Measurements from ENCODE around the gene ST6GAL1. TPM values are rescaled to one million over a fixed set of nuclear protein-coding genes. Genes with fewer than 3 reads are reported as not detected.
"Not testable (repeated sequence)": the region's sequence is repeated elsewhere in the genome, so short reads cannot be mapped to it uniquely, and the experiment has no call there.

Gene ST6GAL1
- total and polyA plus RNA-seq, 8 donors: 3.8 to 31.0 (median 13.5) TPM

DNA sequence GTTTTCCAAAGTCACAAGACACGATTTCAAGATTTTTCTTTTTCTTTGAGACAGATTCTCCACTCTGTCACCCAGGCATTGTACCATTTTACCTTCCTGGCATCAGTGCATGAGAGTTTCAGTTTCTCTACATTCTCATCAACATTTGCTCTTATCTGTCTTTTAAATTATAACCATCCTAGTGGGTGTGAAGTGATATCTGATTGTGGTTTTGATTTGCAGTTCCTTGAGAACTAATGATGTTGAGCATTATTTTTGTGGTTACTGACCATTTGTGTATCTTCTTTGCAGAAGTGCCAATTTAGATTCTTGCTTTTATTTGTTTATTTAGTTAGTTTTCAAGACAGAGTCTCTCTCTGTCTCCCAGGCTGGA, 46.7 kb upstream of the ST6GAL1 start:
- Histone ChIP-seq H3K27me3 (no peaks in the 10 kb centered on the region), H3K9me3 (no peaks in the 10 kb centered on the region), H3K4me3 (no peak overlapping the region), H3K36me3 (no peaks in the 10 kb centered on the region), H3K27ac (no peak overlapping the region), H3K4me1 (no peaks in the 10 kb centered on the region)
- 77 to 89% (median 82%) methylated on average over 1 of the region's 1 CpG for WGBS, 5 donors
- DNase-seq: no peak
- intact Hi-C loops (cut with DNase I; ENCODE audit: low total_unique reads): no loop called here
- no peak for TF ChIP-seq EP300 (IDR thresholded peaks at IDR 0.05)
- no peak for TF ChIP-seq POLR2AphosphoS5 (IDR thresholded peaks at IDR 0.05)
- TF ChIP-seq POLR2A (IDR thresholded peaks at IDR 0.05): no peak
- TF ChIP-seq, protein P1, sequence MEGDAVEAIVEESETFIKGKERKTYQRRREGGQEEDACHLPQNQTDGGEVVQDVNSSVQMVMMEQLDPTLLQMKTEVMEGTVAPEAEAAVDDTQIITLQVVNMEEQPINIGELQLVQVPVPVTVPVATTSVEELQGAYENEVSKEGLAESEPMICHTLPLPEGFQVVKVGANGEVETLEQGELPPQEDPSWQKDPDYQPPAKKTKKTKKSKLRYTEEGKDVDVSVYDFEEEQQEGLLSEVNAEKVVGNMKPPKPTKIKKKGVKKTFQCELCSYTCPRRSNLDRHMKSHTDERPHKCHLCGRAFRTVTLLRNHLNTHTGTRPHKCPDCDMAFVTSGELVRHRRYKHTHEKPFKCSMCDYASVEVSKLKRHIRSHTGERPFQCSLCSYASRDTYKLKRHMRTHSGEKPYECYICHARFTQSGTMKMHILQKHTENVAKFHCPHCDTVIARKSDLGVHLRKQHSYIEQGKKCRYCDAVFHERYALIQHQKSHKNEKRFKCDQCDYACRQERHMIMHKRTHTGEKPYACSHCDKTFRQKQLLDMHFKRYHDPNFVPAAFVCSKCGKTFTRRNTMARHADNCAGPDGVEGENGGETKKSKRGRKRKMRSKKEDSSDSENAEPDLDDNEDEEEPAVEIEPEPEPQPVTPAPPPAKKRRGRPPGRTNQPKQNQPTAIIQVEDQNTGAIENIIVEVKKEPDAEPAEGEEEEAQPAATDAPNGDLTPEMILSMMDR (IDR thresholded peaks at IDR 0.05): no peak

DNA sequence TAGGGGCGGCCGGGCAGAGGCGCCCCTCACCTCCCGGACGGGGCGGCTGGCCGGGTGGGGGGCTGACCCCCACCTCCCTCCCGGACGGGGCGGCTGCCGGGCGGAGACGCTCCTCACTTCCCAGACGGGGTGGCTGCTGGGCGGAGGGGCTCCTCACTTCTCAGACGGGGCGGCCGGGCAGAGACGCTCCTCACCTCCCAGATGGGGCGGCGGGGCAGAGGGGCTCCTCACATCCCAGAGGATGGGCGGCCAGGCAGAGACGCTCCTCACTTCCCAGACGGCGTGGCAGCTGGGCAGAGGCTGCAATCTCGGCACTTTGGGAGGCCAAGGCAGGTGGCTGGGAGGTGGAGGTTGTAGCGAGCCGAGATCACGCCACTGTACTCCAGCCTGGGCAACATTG, 45.5 kb upstream of the ST6GAL1 start:
- H3K36me3 ChIP-seq; H3K9me3 ChIP-seq; DNase-seq; H3K4me1 ChIP-seq; intact Hi-C loops (cut with DNase I; ENCODE audit: low total_unique reads); H3K27me3 ChIP-seq; H3K4me3 ChIP-seq; H3K27ac ChIP-seq: not testable (repeated sequence)
- WGBS, 5 donors: 94 to 100% (median 98%) methylated on average over 7 to 29 of the region's 29 CpGs

DNA sequence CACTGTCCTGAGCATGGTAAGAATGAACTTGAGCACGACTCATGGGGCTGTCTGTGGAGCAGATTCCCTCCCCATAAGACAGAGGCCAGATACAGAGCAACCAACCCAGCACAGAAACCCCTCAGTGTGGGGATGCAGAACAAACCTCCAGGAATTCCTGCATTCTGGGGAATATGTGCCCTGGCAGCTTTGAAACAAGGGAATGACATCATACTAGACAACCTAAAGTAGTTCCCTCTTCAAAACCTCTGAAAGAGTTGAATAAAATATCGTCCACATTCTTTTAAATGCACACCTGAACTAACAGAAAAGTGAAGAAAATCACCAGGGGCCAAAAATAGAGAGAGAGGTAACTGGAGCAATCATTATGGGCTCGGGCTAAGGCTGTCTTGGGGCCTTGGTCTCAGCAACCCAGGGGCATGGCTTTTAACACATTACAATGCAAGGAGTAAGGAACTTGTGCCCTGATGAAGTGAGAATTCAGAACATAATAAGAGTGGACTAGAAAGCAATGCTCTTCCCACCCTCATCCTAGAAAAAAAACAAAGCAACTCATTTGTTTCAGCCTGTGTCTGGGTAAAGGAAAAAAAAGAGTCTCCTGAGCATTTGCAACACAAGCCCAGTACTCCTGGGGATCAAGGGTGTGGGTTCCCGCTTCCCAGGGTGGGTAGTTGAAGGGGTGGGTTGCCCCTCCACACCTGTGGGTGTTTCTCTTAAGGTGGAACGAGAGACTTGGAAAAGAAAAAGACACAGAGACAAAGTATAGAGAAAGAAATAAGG, 43.9 kb upstream of the ST6GAL1 start:
- Histone ChIP-seq H3K9me3 (no peaks in the 10 kb centered on the region), H3K4me3 (no peak overlapping the region), H3K36me3 (no peaks in the 10 kb centered on the region), H3K27me3 (no peaks in the 10 kb centered on the region), H3K27ac (no peak overlapping the region), H3K4me1 (no peaks in the 10 kb centered on the region)
- no peak for DNase-seq
- intact Hi-C loops (cut with DNase I; ENCODE audit: low total_unique reads): no loop called here
- TF ChIP-seq POLR2A (IDR thresholded peaks at IDR 0.05): no peak
- TF ChIP-seq EP300 (IDR thresholded peaks at IDR 0.05): no peak
- TF ChIP-seq POLR2AphosphoS5 (IDR thresholded peaks at IDR 0.05): no peak
- TF ChIP-seq, protein P1 (IDR thresholded peaks at IDR 0.05): no peak
- WGBS, 5 donors: 85 to 88% (median 86%) methylated on average over 5 of the region's 5 CpGs

DNA sequence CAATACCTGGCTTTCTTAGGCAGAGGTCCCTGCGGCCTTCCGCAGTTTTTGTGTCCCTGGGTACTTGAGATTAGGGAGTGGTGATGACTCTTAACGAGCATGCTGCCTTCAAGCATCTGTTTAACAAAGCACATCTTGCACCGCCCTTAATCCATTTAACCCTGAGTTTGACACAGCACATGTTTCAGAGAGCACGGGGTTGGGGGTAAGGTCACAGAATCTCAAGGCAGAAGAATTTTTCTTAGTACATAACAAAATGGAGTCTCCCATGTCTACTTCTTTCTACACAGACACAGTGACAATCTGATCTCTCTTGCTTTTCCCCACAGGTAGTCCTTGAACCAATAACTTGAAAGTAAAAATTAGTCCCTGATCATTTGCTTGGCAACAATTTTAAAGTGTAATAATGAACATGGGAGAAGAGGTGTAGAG, 42.8 kb upstream of the ST6GAL1 start:
- DNase-seq; H3K36me3 ChIP-seq; H3K4me1 ChIP-seq; H3K4me3 ChIP-seq; H3K27me3 ChIP-seq; H3K9me3 ChIP-seq; intact Hi-C loops (cut with DNase I; ENCODE audit: low total_unique reads); H3K27ac ChIP-seq: not testable (repeated sequence)
- 43 to 100% (median 79%) methylated on average over 1 to 3 of the region's 5 CpGs; no CpG with 5 or more reads in 1 of the 5 donors for WGBS, 5 donors

DNA sequence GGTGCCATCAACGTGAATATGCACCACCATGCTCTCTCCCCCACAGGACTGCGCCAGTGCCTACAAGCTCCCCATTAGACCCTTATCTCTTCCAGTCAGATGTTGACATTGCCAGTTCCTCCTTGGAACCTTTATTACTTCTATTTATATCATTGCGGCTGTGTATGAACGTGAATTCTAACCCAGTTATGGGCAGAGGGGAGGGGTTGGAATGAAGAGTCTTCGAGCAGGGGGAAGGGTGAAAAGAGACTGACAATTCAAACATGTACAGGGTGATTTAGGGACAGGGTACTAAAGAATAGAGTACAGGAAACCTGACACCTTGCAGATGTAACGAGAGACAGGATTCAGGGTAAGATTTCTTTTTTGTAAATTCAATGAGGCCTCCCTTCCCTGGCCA, 41.8 kb upstream of the ST6GAL1 start:
- DNase-seq: no peak
- no peaks in the 10 kb centered on the region for H3K27me3 ChIP-seq
- WGBS, 5 donors: 13 to 23% (median 16%) methylated on average over 6 of the region's 6 CpGs
- no peak overlapping the region for H3K4me3 ChIP-seq
- no peak for TF ChIP-seq EP300 (IDR thresholded peaks at IDR 0.05)
- TF ChIP-seq, protein P1 (IDR thresholded peaks at IDR 0.05): no peak
- H3K9me3 ChIP-seq: no peaks in the 10 kb centered on the region
- no peaks in the 10 kb centered on the region for H3K36me3 ChIP-seq
- intact Hi-C loops (cut with DNase I; ENCODE audit: low total_unique reads): no loop called here
- no peaks in the 10 kb centered on the region for H3K4me1 ChIP-seq
- H3K27ac ChIP-seq: no peak overlapping the region

DNA sequence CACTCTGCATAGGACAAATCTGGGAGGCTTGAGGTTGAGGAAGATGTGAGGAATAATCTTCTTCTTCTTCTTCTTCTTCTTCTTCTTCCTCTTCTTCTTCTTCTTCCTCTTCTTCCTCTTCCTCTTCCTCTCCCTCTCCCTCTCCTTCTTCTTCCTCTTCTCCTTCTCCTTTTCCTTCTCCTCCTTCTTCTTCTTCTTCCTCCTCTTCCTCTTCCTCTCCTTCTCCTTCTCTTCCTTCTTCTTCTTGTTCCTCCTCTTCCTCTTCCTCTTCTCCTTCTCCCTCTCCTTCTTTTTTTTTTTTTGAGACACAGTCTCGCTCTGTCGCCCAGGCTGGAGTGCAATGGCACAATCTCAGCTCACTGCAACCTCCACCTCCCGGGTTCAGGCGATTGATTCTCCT, 40.6 kb upstream of the ST6GAL1 start:
- H3K4me3 ChIP-seq, H3K36me3 ChIP-seq, H3K27ac ChIP-seq: not testable (repeated sequence)

More for the DNA sequence above, 40.6 kb upstream of the ST6GAL1 start:
- H3K27me3 ChIP-seq; H3K9me3 ChIP-seq; H3K4me1 ChIP-seq; DNase-seq; intact Hi-C loops (cut with DNase I; ENCODE audit: low total_unique reads): not testable (repeated sequence)
- 93 to 99% (median 99%) methylated on average over 4 of the region's 4 CpGs for WGBS, 5 donors

All from stomach (tissue), 9 donors.